ENCODE results near the gene WAS.

DNA sequence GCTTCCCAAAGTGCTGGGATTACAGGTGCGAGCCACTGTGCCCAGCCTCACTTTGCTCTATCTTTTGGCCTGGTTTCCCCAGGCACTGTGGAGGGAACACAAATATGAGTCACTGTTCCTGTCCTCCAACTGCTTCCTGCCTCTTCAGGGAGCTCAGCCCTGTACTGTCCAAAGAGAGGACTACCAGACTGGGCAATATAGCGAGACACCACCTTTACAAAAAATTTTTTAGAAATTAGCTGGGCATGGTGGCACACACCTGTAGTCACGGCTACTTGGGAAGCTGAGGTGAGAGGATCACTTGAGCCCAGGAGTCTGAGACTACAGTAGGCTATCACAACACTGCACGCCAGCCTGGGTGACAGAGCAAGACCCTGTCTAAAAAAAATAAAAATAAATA is 16.9 kb upstream of the WAS start:
- TF ChIP-seq, protein P1, sequence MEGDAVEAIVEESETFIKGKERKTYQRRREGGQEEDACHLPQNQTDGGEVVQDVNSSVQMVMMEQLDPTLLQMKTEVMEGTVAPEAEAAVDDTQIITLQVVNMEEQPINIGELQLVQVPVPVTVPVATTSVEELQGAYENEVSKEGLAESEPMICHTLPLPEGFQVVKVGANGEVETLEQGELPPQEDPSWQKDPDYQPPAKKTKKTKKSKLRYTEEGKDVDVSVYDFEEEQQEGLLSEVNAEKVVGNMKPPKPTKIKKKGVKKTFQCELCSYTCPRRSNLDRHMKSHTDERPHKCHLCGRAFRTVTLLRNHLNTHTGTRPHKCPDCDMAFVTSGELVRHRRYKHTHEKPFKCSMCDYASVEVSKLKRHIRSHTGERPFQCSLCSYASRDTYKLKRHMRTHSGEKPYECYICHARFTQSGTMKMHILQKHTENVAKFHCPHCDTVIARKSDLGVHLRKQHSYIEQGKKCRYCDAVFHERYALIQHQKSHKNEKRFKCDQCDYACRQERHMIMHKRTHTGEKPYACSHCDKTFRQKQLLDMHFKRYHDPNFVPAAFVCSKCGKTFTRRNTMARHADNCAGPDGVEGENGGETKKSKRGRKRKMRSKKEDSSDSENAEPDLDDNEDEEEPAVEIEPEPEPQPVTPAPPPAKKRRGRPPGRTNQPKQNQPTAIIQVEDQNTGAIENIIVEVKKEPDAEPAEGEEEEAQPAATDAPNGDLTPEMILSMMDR (IDR thresholded peaks at IDR 0.05): no peak
- no peak for TF ChIP-seq POLR2A (IDR thresholded peaks at IDR 0.05)
- no peak for TF ChIP-seq POLR2AphosphoS5 (IDR thresholded peaks at IDR 0.05)
- no peak for TF ChIP-seq EP300 (IDR thresholded peaks at IDR 0.05)
